ENCODE results near the gene ZDHHC3. TPM values are rescaled to one million over a fixed set of nuclear protein-coding genes. Genes with fewer than 3 reads are reported as not detected.

Gene ZDHHC3
- total and polyA plus RNA-seq, 4 donors, result 15.4 to 43.0 (median 24.4) TPM

DNA sequence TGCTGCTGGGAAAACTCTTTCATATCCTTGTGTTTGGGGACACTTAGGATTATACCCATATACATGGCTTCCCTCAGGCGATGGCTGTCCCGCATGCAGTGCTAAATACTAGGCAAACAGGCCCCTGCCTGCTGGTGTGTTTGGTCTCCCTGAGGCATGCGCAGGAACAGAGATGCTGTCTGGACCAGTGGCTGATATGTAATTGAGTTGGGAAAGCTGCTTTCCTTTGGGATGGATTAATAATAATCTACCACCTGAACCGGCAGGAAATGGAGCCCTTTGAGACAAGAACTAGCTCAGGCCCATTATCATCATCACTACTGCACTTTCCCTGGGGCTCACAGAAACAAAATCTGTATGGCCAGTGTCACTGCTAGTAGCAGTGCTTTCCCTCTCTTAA lies 18.0 kb downstream of the ZDHHC3 start:
- Histone ChIP-seq H3K36me3 (ENCODE audit: control insufficient read depth in 4 of 4, insufficient read depth in 3 of 4, low read depth in 1 of 4, low read length in 3 of 4) (peaks cover 0 to 20% (median 9%) of the 10 kb centered on the region in 4 donors), H3K9ac (ENCODE audit: low read depth in 1 of 2, low read length in 2 of 2) (no peak overlapping the region), H3K4me3 (ENCODE audit: low read depth in 1 of 3, low read length in 3 of 3) (no peak overlapping the region), H3K27ac (ENCODE audit: low read depth in 1 of 2, low read length in 2 of 2) (no peak overlapping the region), H3K9me3 (ENCODE audit: control insufficient read depth in 4 of 4, low read length in 3 of 4) (no peaks in the 10 kb centered on the region), H3K4me1 (ENCODE audit: control insufficient read depth in 4 of 4, insufficient read depth in 4 of 4, low read length in 3 of 4) (no peaks in the 10 kb centered on the region), H3K27me3 (ENCODE audit: control insufficient read depth in 4 of 4, insufficient read depth in 4 of 4, low read length in 3 of 4) (no peaks in the 10 kb centered on the region)
- TF ChIP-seq HNF4G (IDR thresholded peaks at IDR 0.05) (no peak), SP1 (IDR thresholded peaks at IDR 0.05) (no peak), TAF1 (conservative IDR thresholded peaks at IDR 0.05) (no peak), RAD21 (IDR thresholded peaks at IDR 0.05) (no peak)
- TF ChIP-seq, protein P1, sequence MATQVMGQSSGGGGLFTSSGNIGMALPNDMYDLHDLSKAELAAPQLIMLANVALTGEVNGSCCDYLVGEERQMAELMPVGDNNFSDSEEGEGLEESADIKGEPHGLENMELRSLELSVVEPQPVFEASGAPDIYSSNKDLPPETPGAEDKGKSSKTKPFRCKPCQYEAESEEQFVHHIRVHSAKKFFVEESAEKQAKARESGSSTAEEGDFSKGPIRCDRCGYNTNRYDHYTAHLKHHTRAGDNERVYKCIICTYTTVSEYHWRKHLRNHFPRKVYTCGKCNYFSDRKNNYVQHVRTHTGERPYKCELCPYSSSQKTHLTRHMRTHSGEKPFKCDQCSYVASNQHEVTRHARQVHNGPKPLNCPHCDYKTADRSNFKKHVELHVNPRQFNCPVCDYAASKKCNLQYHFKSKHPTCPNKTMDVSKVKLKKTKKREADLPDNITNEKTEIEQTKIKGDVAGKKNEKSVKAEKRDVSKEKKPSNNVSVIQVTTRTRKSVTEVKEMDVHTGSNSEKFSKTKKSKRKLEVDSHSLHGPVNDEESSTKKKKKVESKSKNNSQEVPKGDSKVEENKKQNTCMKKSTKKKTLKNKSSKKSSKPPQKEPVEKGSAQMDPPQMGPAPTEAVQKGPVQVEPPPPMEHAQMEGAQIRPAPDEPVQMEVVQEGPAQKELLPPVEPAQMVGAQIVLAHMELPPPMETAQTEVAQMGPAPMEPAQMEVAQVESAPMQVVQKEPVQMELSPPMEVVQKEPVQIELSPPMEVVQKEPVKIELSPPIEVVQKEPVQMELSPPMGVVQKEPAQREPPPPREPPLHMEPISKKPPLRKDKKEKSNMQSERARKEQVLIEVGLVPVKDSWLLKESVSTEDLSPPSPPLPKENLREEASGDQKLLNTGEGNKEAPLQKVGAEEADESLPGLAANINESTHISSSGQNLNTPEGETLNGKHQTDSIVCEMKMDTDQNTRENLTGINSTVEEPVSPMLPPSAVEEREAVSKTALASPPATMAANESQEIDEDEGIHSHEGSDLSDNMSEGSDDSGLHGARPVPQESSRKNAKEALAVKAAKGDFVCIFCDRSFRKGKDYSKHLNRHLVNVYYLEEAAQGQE (IDR thresholded peaks at IDR 0.05), result no peak
- TF ChIP-seq, protein P2, sequence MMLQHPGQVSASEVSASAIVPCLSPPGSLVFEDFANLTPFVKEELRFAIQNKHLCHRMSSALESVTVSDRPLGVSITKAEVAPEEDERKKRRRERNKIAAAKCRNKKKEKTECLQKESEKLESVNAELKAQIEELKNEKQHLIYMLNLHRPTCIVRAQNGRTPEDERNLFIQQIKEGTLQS (IDR thresholded peaks at IDR 0.05), result no peak
- 95% methylated on average over 4 of the region's 4 CpGs for WGBS
- no peak for DNase-seq (ENCODE audit: low spot score)

DNA sequence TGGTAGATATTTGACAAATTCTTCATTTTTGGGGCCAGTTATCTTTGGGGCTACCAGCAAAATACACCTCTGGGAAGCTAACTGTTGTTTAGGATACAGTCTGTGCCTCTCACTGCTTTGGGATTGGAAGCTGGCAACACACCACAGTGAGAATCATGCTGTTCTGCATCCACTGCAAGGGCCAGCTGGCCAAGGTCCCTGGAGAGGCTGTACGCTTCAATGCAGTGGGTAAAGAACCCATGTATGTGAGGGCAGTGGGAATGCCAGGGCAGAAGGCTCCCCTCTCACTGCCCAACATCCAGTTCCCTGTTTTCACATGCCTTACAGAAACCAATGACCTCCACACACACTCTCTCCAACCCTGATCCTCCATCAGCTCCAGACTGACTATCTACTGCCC lies 20.1 kb downstream of the ZDHHC3 start:
- WGBS, result 94% methylated on average over 1 of the region's 1 CpG
- H3K27me3 ChIP-seq (ENCODE audit: control insufficient read depth in 4 of 4, insufficient read depth in 4 of 4, low read length in 3 of 4), result no peaks in the 10 kb centered on the region
- no peaks in the 10 kb centered on the region for H3K9me3 ChIP-seq (ENCODE audit: control insufficient read depth in 4 of 4, low read length in 3 of 4)
- no peak overlapping the region for H3K9ac ChIP-seq (ENCODE audit: low read depth in 1 of 2, low read length in 2 of 2)
- no peaks in the 10 kb centered on the region for H3K4me1 ChIP-seq (ENCODE audit: control insufficient read depth in 4 of 4, insufficient read depth in 4 of 4, low read length in 3 of 4)
- no peak for DNase-seq (ENCODE audit: low spot score)
- H3K4me3 ChIP-seq (ENCODE audit: low read depth in 1 of 3, low read length in 3 of 3), result no peak overlapping the region
- no peak for TF ChIP-seq TAF1 (conservative IDR thresholded peaks at IDR 0.05)
- TF ChIP-seq, protein P3, sequence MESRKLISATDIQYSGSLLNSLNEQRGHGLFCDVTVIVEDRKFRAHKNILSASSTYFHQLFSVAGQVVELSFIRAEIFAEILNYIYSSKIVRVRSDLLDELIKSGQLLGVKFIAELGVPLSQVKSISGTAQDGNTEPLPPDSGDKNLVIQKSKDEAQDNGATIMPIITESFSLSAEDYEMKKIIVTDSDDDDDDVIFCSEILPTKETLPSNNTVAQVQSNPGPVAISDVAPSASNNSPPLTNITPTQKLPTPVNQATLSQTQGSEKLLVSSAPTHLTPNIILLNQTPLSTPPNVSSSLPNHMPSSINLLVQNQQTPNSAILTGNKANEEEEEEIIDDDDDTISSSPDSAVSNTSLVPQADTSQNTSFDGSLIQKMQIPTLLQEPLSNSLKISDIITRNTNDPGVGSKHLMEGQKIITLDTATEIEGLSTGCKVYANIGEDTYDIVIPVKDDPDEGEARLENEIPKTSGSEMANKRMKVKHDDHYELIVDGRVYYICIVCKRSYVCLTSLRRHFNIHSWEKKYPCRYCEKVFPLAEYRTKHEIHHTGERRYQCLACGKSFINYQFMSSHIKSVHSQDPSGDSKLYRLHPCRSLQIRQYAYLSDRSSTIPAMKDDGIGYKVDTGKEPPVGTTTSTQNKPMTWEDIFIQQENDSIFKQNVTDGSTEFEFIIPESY (IDR thresholded peaks at IDR 0.05), result no peak
- TF ChIP-seq, protein P4, sequence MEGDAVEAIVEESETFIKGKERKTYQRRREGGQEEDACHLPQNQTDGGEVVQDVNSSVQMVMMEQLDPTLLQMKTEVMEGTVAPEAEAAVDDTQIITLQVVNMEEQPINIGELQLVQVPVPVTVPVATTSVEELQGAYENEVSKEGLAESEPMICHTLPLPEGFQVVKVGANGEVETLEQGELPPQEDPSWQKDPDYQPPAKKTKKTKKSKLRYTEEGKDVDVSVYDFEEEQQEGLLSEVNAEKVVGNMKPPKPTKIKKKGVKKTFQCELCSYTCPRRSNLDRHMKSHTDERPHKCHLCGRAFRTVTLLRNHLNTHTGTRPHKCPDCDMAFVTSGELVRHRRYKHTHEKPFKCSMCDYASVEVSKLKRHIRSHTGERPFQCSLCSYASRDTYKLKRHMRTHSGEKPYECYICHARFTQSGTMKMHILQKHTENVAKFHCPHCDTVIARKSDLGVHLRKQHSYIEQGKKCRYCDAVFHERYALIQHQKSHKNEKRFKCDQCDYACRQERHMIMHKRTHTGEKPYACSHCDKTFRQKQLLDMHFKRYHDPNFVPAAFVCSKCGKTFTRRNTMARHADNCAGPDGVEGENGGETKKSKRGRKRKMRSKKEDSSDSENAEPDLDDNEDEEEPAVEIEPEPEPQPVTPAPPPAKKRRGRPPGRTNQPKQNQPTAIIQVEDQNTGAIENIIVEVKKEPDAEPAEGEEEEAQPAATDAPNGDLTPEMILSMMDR (IDR thresholded peaks at IDR 0.05; ENCODE audit: low read depth, low read length, missing input control), result no peak
- TF ChIP-seq RXRA (IDR thresholded peaks at IDR 0.05), result no peak
- no peak for TF ChIP-seq YY1 (IDR thresholded peaks at IDR 0.05)
- TF ChIP-seq, protein P1 (IDR thresholded peaks at IDR 0.05), result no peak
- TF ChIP-seq GABPA (IDR thresholded peaks at IDR 0.05 in 1 of 2, conservative IDR thresholded peaks at IDR 0.05 in 1 of 2), result no peak
- no peak for TF ChIP-seq JUND (IDR thresholded peaks at IDR 0.05)
- TF ChIP-seq SP1 (IDR thresholded peaks at IDR 0.05), result no peak
- no peak for TF ChIP-seq HNF4G (IDR thresholded peaks at IDR 0.05)
- TF ChIP-seq, protein P5, sequence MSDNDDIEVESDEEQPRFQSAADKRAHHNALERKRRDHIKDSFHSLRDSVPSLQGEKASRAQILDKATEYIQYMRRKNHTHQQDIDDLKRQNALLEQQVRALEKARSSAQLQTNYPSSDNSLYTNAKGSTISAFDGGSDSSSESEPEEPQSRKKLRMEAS (IDR thresholded peaks at IDR 0.05), result no peak
- H3K27ac ChIP-seq (ENCODE audit: low read depth in 1 of 2, low read length in 2 of 2), result no peak overlapping the region
- H3K36me3 ChIP-seq (ENCODE audit: control insufficient read depth in 4 of 4, insufficient read depth in 3 of 4, low read depth in 1 of 4, low read length in 3 of 4), result peaks cover 0 to 22% (median 9%) of the 10 kb centered on the region in 4 donors

Data from liver (tissue), 9 donors.